SK-N-SH (cell line): ENCODE data around the gene ALDOB. TPM values are rescaled to one million over a fixed set of nuclear protein-coding genes. Genes with fewer than 3 reads are reported as not detected.
A peak's percentile ranks its signal among the peaks of the same experiment; 100 is the strongest.

ENCODE experiments used
- CTCF ChIA-PET: fragments of 300-600, 350-600 bp; formaldehyde crosslinking; extraction: SDS; loops from one replicate; lab custom pipeline; 2021; lab: Yijun Ruan, JAX
- POLR2A ChIA-PET: fragments of 350-600 bp; sonication (Branson Sonifier 250); formaldehyde crosslinking; extraction: SDS; loops from one replicate; lab custom pipeline; 2020; ENCODE audit warnings: antibody characterized with exemption, inconsistent platforms; lab: Yijun Ruan, JAX
- DNase-seq: peaks from one replicate; pipeline ENCODE4 v3.0.0; 2012
- H2AFZ ChIP-seq: fragments of 200-600 bp; sonication (generic); 2 replicates; pipeline ENCODE4 v1.8.1; 2016; ENCODE audit warnings: antibody characterized with exemption, mild to moderate bottlenecking, low read depth
- H3F3A ChIP-seq: fragments of 200-600 bp; sonication (generic); replicated peaks from 2 replicates; pipeline ENCODE3; 2016; ENCODE audit warnings: antibody characterized with exemption, mild to moderate bottlenecking; ENCODE audit not compliant: insufficient read depth
- H3K27ac ChIP-seq, 2 experiments: fragments of 200-500 bp in 1 of 2; fragments of 200-600 bp in 1 of 2; sonication (Bioruptor generic) in 1 of 2; sonication (generic), shearing (Covaris generic) in 1 of 2; 2 replicates each; pipeline versions ENCODE4 v1.5.1 to v1.6.1; 2014 to 2016; ENCODE audit warnings: low read depth in 2 of 2, inconsistent platforms in 1 of 2, low read length in 1 of 2, mild to moderate bottlenecking in 1 of 2, mixed read lengths in 1 of 2
- H3K27me3 ChIP-seq: fragments of 200-600 bp; sonication (generic), shearing (Covaris generic); 2 replicates; pipeline ENCODE4 v1.6.1; 2016; ENCODE audit warnings: mixed run types; ENCODE audit not compliant: insufficient read depth
- H3K36me3 ChIP-seq, 2 experiments: fragments of 200-500 bp in 1 of 2; fragments of 200-600 bp in 1 of 2; sonication (Bioruptor generic) in 1 of 2; sonication (generic) in 1 of 2; replicated peaks in 1 of 2; 2 replicates each; pipeline versions ENCODE3 to v1.5.1; 2014 to 2016; ENCODE audit warnings: low read length in 1 of 2, mild to moderate bottlenecking in 1 of 2; ENCODE audit not compliant: insufficient read depth in 2 of 2, control insufficient read depth in 1 of 2
- H3K4me1 ChIP-seq, 2 experiments: fragments of 200-500 bp in 1 of 2; fragments of 200-600 bp in 1 of 2; sonication (Bioruptor generic) in 1 of 2; sonication (generic), shearing (Covaris generic) in 1 of 2; 2 replicates each; pipeline versions ENCODE4 v1.5.1 to v1.6.1; 2014 to 2016; ENCODE audit warnings: low read depth in 1 of 2, low read length in 1 of 2, mixed run types in 1 of 2; ENCODE audit not compliant: insufficient read depth in 2 of 2, control insufficient read depth in 1 of 2
- H3K4me2 ChIP-seq: fragments of 200-600 bp; sonication (generic), shearing (Covaris generic); 2 replicates; pipeline ENCODE4 v1.6.1; 2017; ENCODE audit warnings: mixed run types
- H3K4me3 ChIP-seq, 2 experiments: fragments of 200-500 bp in 1 of 2; fragments of 200-600 bp in 1 of 2; sonication (Bioruptor generic) in 1 of 2; sonication (generic), shearing (Covaris generic) in 1 of 2; 2 replicates each; pipeline versions ENCODE4 v1.5.1 to v1.8.1; 2014 to 2016; ENCODE audit warnings: low read depth in 2 of 2, inconsistent platforms in 1 of 2, low read length in 1 of 2, mild to moderate bottlenecking in 1 of 2, mixed read lengths in 1 of 2, moderate library complexity in 1 of 2
- H3K79me2 ChIP-seq: fragments of 200-600 bp; sonication (generic); 2 replicates; pipeline ENCODE4 v1.8.1; 2017; ENCODE audit warnings: mild to moderate bottlenecking; ENCODE audit not compliant: insufficient read depth
- H3K9ac ChIP-seq: fragments of 200-600 bp; sonication (generic); 2 replicates; pipeline ENCODE4 v1.6.1; 2017; ENCODE audit warnings: mixed run types
- H3K9me2 ChIP-seq: fragments of 200-600 bp; sonication (generic); 2 replicates; pipeline ENCODE4 v1.6.1; 2017; ENCODE audit warnings: mixed run types
- H3K9me3 ChIP-seq: fragments of 200-600 bp; sonication (generic); 2 replicates; pipeline ENCODE4 v1.6.1; 2017; ENCODE audit warnings: mixed run types, mild to moderate bottlenecking, moderate library complexity
- H4K20me1 ChIP-seq: fragments of 200-600 bp; sonication (generic); 2 replicates; pipeline ENCODE4 v1.6.1; 2017; ENCODE audit warnings: mild to moderate bottlenecking, mixed run types; ENCODE audit not compliant: insufficient read depth
- CHD2 ChIP-seq: fragments of 150-350 bp; IDR thresholded peaks from 2 replicates; pipeline ENCODE4 v1.6.1; 2018; ENCODE audit warnings: low read length; ENCODE audit not compliant: partially characterized antibody
- CTCF ChIP-seq: fragments of 200-600 bp; sonication (generic); IDR thresholded peaks from 2 replicates; pipeline ENCODE4 v1.6.1; 2017; ENCODE audit warnings: antibody characterized with exemption, mild to moderate bottlenecking, moderate library complexity
- ELF1 ChIP-seq: IDR thresholded peaks from 2 replicates; pipeline ENCODE4 v1.4.0; 2012
- EP300 ChIP-seq, 2 experiments: IDR thresholded peaks; 2 replicates each; pipeline versions ENCODE4 v1.4.0 to v1.6.1; 2012; ENCODE audit warnings: borderline replicate concordance in 1 of 2, low read depth in 1 of 2, low read length in 1 of 2
- EZH2phosphoT487 ChIP-seq: fragments of 200-600 bp; sonication (generic); IDR thresholded peaks from 2 replicates; pipeline ENCODE4 v1.6.1; 2017; ENCODE audit warnings: low read depth, mixed run types, mild to moderate bottlenecking, antibody characterized with exemption, moderate library complexity, borderline replicate concordance
- FOSL2 ChIP-seq: IDR thresholded peaks from 2 replicates; pipeline ENCODE4 v1.4.0; 2012; ENCODE audit warnings: low read depth, mild to moderate bottlenecking, moderate library complexity, borderline replicate concordance
- FOXJ3 ChIP-seq: sonication (generic); formaldehyde crosslinking; IDR thresholded peaks from 2 replicates; pipeline ENCODE4 v1.5.1; 2020; ENCODE audit warnings: mild to moderate bottlenecking, missing genetic modification reagents
- IRF3 ChIP-seq: fragments of 150-350 bp; IDR thresholded peaks from 2 replicates; pipeline ENCODE4 v1.6.1; 2016; ENCODE audit warnings: mild to moderate bottlenecking, low read depth, low read length
- MAX ChIP-seq: IDR thresholded peaks from 2 replicates; pipeline ENCODE4 v1.4.0; 2012; ENCODE audit warnings: low read depth
- MEF2A ChIP-seq: IDR thresholded peaks from 2 replicates; pipeline ENCODE4 v1.4.0; 2012; ENCODE audit warnings: low read depth, borderline replicate concordance
- NFIC ChIP-seq: IDR thresholded peaks from 2 replicates; pipeline ENCODE4 v1.4.0; 2012; ENCODE audit warnings: borderline replicate concordance
- NRF1 ChIP-seq: IDR thresholded peaks from 2 replicates; pipeline ENCODE4 v1.6.1; 2012; ENCODE audit warnings: low read depth, mild to moderate bottlenecking, low read length
- RAD21 ChIP-seq: IDR thresholded peaks from 2 replicates; pipeline ENCODE4 v1.6.1; 2012; ENCODE audit warnings: mild to moderate bottlenecking, low read length
- RXRA ChIP-seq: IDR thresholded peaks from 2 replicates; pipeline ENCODE4 v1.4.0; 2012; ENCODE audit warnings: low read depth, mild to moderate bottlenecking, borderline replicate concordance
- SIN3A ChIP-seq: IDR thresholded peaks from 2 replicates; pipeline ENCODE4 v1.6.1; 2012; ENCODE audit warnings: low read depth, mild to moderate bottlenecking, low read length, moderate library complexity, borderline replicate concordance
- USF1 ChIP-seq: IDR thresholded peaks from 2 replicates; pipeline ENCODE4 v1.4.0; 2012; ENCODE audit warnings: low read depth, borderline replicate concordance
- USF2 ChIP-seq: fragments of 150-350 bp; IDR thresholded peaks from 2 replicates; pipeline ENCODE4 v1.6.1; 2017; ENCODE audit warnings: antibody characterized with exemption, low read length, low read depth, borderline replicate concordance
- YY1 ChIP-seq: IDR thresholded peaks from 2 replicates; pipeline ENCODE4 v1.4.0; 2012; ENCODE audit warnings: low read depth, mild to moderate bottlenecking
- ZBTB33 ChIP-seq: IDR thresholded peaks from 2 replicates; pipeline ENCODE4 v1.4.0; 2012; ENCODE audit warnings: low read depth, borderline replicate concordance
- WGBS: methylation state at CpG from one replicate; pipeline ENCODE4 v1.1.6; 2017; ENCODE audit warnings: low lambda C conversion rate; 5-methylcytosine and 5-hydroxymethylcytosine counted together
- polyA plus RNA-seq, 3 experiments: library from polyadenylated mRNA; depleted of rRNA; stranded (reverse); fragments of >200 nt; gene quantifications; 2 replicates each; pipeline ENCODE4 v1.2.3, GENCODE V29; 2012

Gene ALDOB
- polyA plus RNA-seq, 1 of the 3 experiments (the other 2 are of a cell fraction), result not detected

GRCh38 chr9:101399643-101399970 is 36.0 kb downstream of the ALDOB start:
- peak overlapping the region; percentile 85 for H3K9ac ChIP-seq
- no peaks in the 10 kb centered on the region for H3K27me3 ChIP-seq
- H4K20me1 ChIP-seq, result no peaks in the 10 kb centered on the region
- peak overlapping the region; percentile 94 for H3K4me2 ChIP-seq
- WGBS, result 28% methylated on average over 2 of the region's 2 CpGs
- H3K4me3 ChIP-seq, result peak overlapping the region; percentile 79 to 88
- no peaks in the 10 kb centered on the region for H3F3A ChIP-seq
- POLR2A ChIA-PET, result no interaction called here
- peaks cover 51 to 70% of the 10 kb centered on the region in 2 experiments for H3K36me3 ChIP-seq
- H3K4me1 ChIP-seq, result peaks cover 7% of the 10 kb centered on the region in 2 experiments; a peak in 2 of 4 replicates
- TF ChIP-seq IRF3, result no peak
- no peak for TF ChIP-seq NFIC
- no peak for TF ChIP-seq ELF1
- no peak for TF ChIP-seq USF1
- no peak for TF ChIP-seq YY1
- no peak for TF ChIP-seq RXRA
- no peak for TF ChIP-seq RAD21
- no peak for TF ChIP-seq MAX
- no peak for TF ChIP-seq FOSL2
- TF ChIP-seq CHD2, result no peak
- no peak for TF ChIP-seq CTCF
- no peak for TF ChIP-seq FOXJ3 (CRISPR knock-in tag)
- no peak for TF ChIP-seq MEF2A
- TF ChIP-seq EP300 (IDR thresholded peaks at IDR 0.05; ENCODE audit: borderline replicate concordance in 1 of 2, low read depth in 1 of 2, low read length in 1 of 2), result no peak
- no peak for TF ChIP-seq ZBTB33
- TF ChIP-seq EZH2phosphoT487, result no peak
- TF ChIP-seq USF2, result no peak
- no peak for TF ChIP-seq NRF1
- TF ChIP-seq SIN3A, result no peak
- H3K9me3 ChIP-seq, result peaks cover 6% of the 10 kb centered on the region; the same call in 1 of the 2 replicates
- H3K27ac ChIP-seq, result peak overlapping the region in 1 of 2 experiments; percentile 18; a peak in 1 of 4 replicates
- CTCF ChIA-PET, result interaction anchor here (1.1 to 2.3 kb wide), 4 partner anchors 11 to 134 kb away, joined by 3 to 15 read pairs (median 8); partner anchors contain the start of gene RNF20
- no peak for DNase-seq
- H3K9me2 ChIP-seq, result no peaks in the 10 kb centered on the region
- H2AFZ ChIP-seq, result no peak overlapping the region
- peaks cover 74% of the 10 kb centered on the region for H3K79me2 ChIP-seq
